ENCODE data around the gene WDR54. TPM values are rescaled to one million over a fixed set of nuclear protein-coding genes. Genes with fewer than 3 reads are reported as not detected.

Gene WDR54
- total RNA-seq, 2 donors from 2014 or later = 11.4 to 19.4 TPM

DNA sequence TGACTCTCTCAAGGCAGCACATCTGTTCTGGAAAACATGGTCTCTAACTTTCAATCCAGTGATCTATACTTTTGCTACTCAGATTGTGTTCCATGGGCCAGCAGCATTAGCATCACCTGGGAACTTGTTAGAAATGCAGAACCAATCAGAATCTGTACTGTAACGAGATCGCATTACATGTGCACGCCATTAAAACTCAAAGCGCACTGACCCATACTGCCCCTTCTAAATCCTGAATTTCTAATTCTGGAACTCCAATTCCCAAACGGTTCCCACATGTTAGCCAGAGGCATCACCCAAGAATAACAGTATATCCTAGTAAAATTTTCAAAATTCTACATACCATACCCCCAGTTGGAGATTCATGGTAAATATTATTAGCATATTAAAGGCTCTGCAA is 30.9 kb upstream of the WDR54 start:
- H3K9me3 ChIP-seq = no peaks in the 10 kb centered on the region
- 37% methylated on average over 5 of the region's 5 CpGs for WGBS
- H3K27me3 ChIP-seq (replicated peaks; ENCODE audit: insufficient read depth) = no peaks in the 10 kb centered on the region
- H3K36me3 ChIP-seq = no peaks in the 10 kb centered on the region
- peak overlapping the region; percentile 87 to 90 for H3K4me3 ChIP-seq
- TF ChIP-seq POLR2A (IDR thresholded peaks at IDR 0.05) (no peak), POLR2AphosphoS5 (IDR thresholded peaks at IDR 0.05) (no peak)
- TF ChIP-seq, protein P1, sequence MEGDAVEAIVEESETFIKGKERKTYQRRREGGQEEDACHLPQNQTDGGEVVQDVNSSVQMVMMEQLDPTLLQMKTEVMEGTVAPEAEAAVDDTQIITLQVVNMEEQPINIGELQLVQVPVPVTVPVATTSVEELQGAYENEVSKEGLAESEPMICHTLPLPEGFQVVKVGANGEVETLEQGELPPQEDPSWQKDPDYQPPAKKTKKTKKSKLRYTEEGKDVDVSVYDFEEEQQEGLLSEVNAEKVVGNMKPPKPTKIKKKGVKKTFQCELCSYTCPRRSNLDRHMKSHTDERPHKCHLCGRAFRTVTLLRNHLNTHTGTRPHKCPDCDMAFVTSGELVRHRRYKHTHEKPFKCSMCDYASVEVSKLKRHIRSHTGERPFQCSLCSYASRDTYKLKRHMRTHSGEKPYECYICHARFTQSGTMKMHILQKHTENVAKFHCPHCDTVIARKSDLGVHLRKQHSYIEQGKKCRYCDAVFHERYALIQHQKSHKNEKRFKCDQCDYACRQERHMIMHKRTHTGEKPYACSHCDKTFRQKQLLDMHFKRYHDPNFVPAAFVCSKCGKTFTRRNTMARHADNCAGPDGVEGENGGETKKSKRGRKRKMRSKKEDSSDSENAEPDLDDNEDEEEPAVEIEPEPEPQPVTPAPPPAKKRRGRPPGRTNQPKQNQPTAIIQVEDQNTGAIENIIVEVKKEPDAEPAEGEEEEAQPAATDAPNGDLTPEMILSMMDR (IDR thresholded peaks at IDR 0.05) = no peak
- no peak overlapping the region for H3K27ac ChIP-seq
- H3K4me1 ChIP-seq (replicated peaks) = peaks cover 6% of the 10 kb centered on the region
- intact Hi-C loops (cut with DNase I) = no loop called here
- DNase-seq (ENCODE audit: low spot score) = no peak

DNA sequence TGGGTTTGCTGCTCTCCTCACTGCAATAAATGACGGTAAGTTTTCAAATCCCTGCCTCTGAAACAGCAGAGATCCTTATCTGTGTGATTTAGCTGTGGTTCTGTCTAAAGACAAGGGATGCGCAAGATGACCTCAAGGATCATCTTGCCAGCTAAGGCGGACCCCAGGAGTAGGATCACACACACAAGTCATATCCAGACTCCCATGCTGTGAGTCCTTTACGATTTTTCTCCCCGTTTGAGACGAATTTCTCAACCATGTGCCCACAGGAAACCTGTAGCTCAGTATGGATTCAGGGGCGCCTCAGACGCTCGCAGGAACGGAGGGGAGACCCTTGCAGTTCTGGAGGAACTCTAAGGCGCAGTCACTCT is 30.3 kb upstream of the WDR54 start:
- H3K4me1 ChIP-seq (replicated peaks) = peaks cover 6% of the 10 kb centered on the region
- peak overlapping the region; percentile 87 to 90 for H3K4me3 ChIP-seq
- no peaks in the 10 kb centered on the region for H3K9me3 ChIP-seq
- intact Hi-C loops (cut with DNase I) = no loop called here
- DNase-seq (ENCODE audit: low spot score) = no peak
- TF ChIP-seq, protein P1 (IDR thresholded peaks at IDR 0.05) = no peak
- TF ChIP-seq POLR2AphosphoS5 (IDR thresholded peaks at IDR 0.05) = no peak
- TF ChIP-seq POLR2A (IDR thresholded peaks at IDR 0.05) = no peak
- under 1% methylated on average over 11 of the region's 11 CpGs for WGBS
- H3K36me3 ChIP-seq = no peaks in the 10 kb centered on the region
- peak overlapping the region; percentile 85 to 91 for H3K27ac ChIP-seq
- H3K27me3 ChIP-seq (replicated peaks; ENCODE audit: insufficient read depth) = no peaks in the 10 kb centered on the region

DNA sequence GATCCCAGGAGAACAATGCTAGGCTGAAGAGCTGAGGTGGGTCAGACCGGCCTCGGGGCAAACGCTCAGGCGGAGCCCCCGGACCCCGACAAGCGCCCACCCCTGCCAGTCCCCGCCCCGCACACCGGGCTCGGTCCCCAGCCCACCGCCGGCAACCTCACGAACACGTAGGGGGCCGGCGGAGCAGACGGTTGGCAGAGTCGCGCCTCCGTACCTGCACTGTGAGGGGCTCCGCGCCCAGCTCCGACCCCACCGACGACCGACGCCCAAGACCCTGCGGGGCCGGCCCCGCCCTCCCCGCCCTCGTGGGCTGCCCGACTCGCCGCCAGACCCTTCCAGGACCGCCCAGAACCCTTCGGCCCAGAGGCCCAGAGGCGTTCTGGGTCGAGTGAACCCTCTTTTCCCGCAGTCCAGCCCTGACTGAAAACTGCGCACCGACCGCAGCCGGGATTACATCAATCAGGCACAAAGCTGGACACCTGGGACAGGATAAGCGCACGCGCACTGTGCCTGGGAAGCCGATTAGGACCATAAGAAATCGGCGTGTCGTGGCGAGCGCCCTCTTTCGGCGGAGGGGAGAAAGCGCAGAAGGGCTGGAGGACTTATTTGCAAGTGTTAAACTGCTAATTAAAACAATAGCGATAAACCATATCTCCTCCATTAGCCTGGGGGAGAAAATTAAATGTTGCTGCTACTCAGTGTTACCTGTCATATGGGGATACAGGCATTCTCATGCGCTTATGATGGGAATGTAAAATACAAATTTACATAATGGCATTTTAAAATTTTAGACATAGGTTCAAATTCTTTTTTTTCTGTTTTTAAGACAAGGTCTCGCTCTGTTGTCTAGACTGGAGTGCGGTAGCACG is 29.7 kb upstream of the WDR54 start:
- peak; percentile 86 for DNase-seq (ENCODE audit: low spot score)
- H3K4me1 ChIP-seq (replicated peaks) = peaks cover 6% of the 10 kb centered on the region
- TF ChIP-seq, protein P1 (IDR thresholded peaks at IDR 0.05) = peak; percentile 95 to 98 (median 96)
- TF ChIP-seq POLR2A (IDR thresholded peaks at IDR 0.05) (no peak), POLR2AphosphoS5 (IDR thresholded peaks at IDR 0.05) (peak; percentile 93)
- no peaks in the 10 kb centered on the region for H3K9me3 ChIP-seq
- intact Hi-C loops (cut with DNase I) = loop anchor here (2.0 kb wide), 1 partner anchor 29 kb away; the partner anchor contains the start of genes C2orf81 and WDR54
- WGBS = under 1% methylated on average over 53 of the region's 62 CpGs
- no peaks in the 10 kb centered on the region for H3K27me3 ChIP-seq (replicated peaks; ENCODE audit: insufficient read depth)
- H3K27ac ChIP-seq = peak overlapping the region; percentile 85 to 91
- peak overlapping the region; percentile 87 to 90 for H3K4me3 ChIP-seq
- H3K36me3 ChIP-seq = no peaks in the 10 kb centered on the region

DNA sequence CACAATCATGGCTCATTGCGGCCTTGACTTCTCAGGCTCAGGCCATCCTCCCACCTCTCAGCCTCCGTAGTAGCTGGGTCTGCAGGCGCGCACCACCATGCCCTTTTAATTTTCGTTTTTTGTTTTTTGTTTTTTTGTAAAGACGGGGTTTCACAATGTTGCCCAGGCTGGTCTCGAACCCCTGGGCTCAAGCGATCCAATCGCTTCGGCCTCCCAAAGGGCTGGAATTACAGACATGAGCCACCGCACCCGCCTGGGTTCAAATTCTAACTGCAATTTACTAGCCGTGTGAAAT is 29.1 kb upstream of the WDR54 start:
- H3K27ac ChIP-seq = no peak overlapping the region
- intact Hi-C loops (cut with DNase I) = loop anchor here (2.0 kb wide), 1 partner anchor 28 kb away; the partner anchor contains the start of genes C2orf81 and WDR54

DNA sequence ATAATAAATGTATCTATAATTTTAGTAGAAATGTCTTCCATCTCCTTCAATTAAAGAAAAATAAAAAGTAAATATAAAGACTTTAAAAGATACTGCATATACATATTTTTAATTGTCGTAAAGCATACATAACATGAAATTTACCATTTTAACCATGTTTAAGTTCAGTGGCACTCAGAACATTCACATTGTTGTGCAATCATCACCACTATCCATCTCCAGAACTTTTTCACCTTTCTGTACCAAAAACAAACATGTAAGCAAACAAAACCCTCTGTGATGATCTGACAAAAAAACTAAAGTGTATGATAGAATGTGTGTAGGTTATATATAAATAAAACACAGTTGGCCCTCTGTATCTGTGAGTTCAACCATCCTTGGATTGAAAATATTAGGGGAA is 28.0 kb upstream of the WDR54 start:
- Histone ChIP-seq H3K36me3 (no peaks in the 10 kb centered on the region), H3K27me3 (replicated peaks; ENCODE audit: insufficient read depth) (no peaks in the 10 kb centered on the region), H3K4me3 (no peak overlapping the region), H3K27ac (no peak overlapping the region), H3K4me1 (replicated peaks) (peaks cover 6% of the 10 kb centered on the region), H3K9me3 (no peaks in the 10 kb centered on the region)
- WGBS = 80% methylated on average over 1 of the region's 1 CpG
- intact Hi-C loops (cut with DNase I) = loop anchor here (2.0 kb wide), 1 partner anchor 27 kb away; the partner anchor contains the start of genes C2orf81 and WDR54
- no peak for TF ChIP-seq POLR2AphosphoS5 (IDR thresholded peaks at IDR 0.05)
- TF ChIP-seq, protein P1 (IDR thresholded peaks at IDR 0.05) = no peak
- DNase-seq (ENCODE audit: low spot score) = no peak

More for the DNA sequence above, 29.1 kb upstream of the WDR54 start:
- WGBS = 69% methylated on average over 13 of the region's 13 CpGs
- no peaks in the 10 kb centered on the region for H3K27me3 ChIP-seq (replicated peaks; ENCODE audit: insufficient read depth)
- H3K4me3 ChIP-seq = peak overlapping the region; percentile 87 to 90
- no peaks in the 10 kb centered on the region for H3K9me3 ChIP-seq
- H3K36me3 ChIP-seq = no peaks in the 10 kb centered on the region
- TF ChIP-seq POLR2A (IDR thresholded peaks at IDR 0.05) = no peak
- TF ChIP-seq POLR2AphosphoS5 (IDR thresholded peaks at IDR 0.05) = no peak
- no peak for DNase-seq (ENCODE audit: low spot score)
- peaks cover 6% of the 10 kb centered on the region for H3K4me1 ChIP-seq (replicated peaks)

Data from prostate gland (tissue), 2 donors.